HTERT RPE-1 (cell line): ENCODE data around the gene PRSS36.
"Not testable (repeated sequence)": the region's sequence is repeated elsewhere in the genome, so short reads cannot be mapped to it uniquely, and the experiment has no call there.

Source experiments
- in situ Hi-C: fragments of 300-500 bp; cut with MboI; formaldehyde crosslinking; loops from 4 replicates; pipeline ENCODE4 v1.14.3; 2020; ENCODE audit warnings: low sequenced_read_pairs

Gene PRSS36

DNA sequence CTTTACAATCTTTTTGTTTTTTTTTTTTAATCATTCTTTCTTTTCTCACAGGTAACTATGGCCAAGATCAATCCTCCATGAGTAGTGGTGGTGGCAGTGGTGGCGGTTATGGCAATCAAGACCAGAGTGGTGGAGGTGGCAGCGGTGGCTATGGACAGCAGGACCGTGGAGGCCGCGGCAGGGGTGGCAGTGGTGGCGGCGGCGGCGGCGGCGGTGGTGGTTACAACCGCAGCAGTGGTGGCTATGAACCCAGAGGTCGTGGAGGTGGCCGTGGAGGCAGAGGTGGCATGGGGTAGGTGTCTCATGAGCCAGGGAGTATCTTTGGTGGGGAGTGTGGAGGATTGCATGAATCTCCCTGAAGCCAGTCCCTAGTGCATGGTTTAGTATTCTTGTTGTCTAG is 35.0 kb upstream of the PRSS36 start:
- in situ Hi-C loops: no loop called here

DNA sequence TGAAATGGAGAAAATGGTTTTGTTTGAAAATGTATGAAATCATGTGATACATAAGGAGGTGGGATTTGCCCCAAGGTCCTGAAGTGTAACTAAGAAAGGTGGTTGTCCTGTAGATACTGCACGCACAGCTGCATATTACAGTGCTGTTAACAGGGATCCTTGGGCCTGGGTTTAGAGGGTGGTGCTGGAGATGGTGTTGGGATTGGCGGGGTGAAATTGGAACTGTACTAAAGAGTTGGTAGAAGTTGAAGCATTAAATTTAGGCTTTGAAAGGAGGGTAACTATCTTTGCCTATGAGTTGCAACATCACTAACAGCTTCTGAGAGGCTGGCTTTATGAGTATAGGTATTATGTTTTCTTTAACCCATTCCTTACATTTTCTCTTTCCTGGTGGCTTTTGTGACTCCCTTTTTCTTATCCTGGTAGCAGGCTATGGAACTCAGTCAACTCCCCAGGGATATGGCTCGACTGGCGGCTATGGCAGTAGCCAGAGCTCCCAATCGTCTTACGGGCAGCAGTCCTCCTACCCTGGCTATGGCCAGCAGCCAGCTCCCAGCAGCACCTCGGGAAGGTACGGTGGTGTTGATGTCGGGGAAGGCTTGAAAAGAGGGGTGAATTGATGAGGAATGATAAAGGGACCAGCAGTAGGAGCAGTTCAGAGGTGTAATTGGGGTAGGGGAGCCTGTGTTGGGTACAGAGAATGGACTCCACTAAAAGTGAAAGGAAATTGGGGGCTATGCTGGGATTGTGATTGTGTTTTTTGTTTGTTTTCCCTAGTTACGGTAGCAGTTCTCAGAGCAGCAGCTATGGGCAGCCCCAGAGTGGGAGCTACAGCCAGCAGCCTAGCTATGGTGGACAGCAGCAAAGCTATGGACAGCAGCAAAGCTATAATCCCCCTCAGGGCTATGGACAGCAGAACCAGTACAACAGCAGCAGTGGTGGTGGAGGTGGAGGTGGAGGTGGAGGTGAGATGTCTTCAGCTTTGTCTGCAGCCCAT is 33.9 kb upstream of the PRSS36 start:
- in situ Hi-C loops: no loop called here

DNA sequence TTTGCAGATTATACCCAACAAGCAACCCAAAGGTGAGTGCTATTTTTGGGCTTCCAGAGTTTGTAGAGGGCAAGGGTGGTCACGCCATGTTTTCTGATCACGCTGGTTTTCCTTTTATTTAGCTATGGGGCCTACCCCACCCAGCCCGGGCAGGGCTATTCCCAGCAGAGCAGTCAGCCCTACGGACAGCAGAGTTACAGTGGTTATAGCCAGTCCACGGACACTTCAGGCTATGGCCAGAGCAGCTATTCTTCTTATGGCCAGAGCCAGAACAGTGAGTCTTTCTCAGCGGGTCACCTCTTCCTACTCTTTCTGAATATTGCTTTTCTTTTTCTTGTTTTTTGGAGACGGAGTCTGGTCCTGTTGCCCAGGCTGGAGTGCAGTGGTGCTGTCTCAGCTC is 32.5 kb upstream of the PRSS36 start:
- in situ Hi-C loops: no loop called here

DNA sequence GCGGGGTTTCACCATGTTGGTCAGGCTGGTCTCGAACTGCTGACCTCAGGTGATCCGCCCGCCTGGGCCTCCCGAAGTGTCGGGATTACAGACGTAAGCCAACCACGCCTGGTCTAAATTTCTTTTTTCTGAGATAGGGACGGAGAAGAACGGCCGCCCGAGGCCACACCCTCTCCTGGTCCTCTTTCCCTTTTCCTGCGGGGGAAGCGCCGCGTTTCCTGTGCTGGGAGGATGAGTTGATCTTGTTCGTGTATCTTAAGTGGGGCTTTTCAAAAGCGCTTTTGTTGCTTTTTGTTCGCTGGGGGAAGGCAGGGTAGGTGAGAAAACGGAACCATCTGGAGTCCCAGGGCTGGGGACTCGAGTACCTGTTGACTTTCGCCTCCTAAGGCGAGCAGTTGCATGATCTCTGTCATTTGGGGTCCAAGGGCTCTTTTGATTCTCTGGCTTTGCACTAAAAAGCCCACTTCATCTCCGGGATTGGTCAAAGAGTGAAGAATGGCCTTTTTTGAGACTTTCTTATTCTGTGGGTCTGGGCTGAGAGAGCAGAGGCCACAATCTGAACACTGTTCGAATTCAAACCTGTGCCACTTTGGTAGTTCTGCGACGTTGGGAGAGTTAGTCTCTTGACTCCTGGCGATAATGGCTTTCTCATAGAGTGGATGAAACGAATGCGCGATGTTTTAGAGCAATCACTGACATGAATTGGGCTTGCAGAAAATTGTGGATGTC is 31.4 kb upstream of the PRSS36 start:
- in situ Hi-C loops: no loop called here

DNA sequence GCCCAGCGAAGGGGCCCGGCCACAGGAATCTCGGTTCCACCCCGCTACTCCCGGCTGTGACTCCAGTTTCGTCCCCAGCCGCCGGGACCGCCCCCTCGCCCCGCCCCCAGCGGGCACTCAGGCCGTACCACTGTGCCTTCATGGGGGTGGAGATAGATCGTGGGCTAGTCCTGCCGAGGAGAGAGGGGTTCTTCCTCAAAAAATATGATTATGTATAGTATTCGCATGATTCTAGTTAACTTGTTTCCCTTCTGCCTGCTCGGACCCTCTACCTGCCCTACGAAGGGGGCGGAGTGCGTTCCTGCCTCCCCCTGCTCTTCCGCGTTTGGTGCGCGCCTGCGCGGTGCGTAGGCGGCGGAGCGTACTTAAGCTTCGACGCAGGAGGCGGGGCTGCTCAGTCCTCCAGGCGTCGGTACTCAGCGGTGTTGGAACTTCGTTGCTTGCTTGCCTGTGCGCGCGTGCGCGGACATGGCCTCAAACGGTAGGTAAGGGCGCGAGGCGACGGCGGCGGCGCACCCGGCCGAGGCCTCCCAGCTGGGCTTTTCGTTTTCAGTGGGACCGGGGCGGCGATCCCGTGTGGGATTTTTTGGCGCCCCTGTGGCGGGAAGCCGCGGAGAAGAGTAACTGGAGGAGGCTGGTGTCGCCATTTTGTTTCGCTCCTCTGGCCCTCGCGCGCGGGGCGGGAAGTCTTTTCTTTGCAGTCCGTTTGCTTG is 30.0 kb upstream of the PRSS36 start, which contains the start of gene FUS:
Gene FUS, plus strand, starts transcription at position 393 of the 713 bp plus-strand sequence. Its CDS starts 76 bp downstream, at position 469.
- in situ Hi-C loops: no loop called here

DNA sequence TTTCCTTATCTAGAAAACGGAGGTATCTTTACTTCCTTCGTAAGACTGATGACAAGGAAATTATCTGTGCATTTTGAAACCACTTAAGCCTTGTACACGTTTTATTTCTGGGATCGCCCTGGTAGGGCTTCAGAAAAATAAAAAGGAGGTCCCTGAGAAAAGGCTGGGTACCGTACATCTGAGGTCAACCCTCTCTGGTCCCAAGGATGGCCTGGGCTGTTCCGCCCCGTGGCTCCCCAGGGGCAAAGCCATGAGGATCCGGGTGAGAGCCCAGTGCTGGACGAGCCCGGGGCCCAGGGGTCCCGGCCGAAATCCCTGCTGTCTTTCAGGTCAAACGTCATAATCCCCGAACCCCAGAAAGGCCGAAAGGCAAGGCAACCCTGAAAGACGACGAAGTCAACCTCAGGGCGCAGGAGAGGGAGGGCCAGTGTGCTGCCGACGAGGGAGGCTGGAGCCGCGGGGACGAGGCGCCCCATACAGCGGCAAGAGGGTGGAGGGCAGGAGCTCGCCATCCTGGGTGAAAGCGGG is 29.4 kb upstream of the PRSS36 start:
- in situ Hi-C loops: no loop called here

DNA sequence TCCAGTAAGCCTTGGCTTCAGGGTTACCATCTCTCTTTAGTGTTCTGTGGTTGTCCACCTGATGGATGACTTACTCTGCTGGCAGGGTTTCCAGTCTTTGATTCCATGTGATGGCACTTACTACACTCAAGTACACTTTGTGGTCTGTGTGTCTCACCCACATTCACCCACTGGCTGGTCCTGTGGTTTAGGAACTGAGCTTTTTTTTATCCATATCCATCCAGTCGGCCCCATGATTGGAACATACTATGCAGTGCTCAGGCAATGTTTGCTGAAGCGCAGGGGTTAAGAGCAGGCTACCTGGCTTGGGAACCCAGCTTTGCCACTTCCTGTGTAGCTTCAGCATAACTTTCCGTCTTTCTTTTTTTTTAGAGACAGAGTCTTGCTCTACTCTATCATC is 27.3 kb upstream of the PRSS36 start:
- in situ Hi-C loops: no loop called here

DNA sequence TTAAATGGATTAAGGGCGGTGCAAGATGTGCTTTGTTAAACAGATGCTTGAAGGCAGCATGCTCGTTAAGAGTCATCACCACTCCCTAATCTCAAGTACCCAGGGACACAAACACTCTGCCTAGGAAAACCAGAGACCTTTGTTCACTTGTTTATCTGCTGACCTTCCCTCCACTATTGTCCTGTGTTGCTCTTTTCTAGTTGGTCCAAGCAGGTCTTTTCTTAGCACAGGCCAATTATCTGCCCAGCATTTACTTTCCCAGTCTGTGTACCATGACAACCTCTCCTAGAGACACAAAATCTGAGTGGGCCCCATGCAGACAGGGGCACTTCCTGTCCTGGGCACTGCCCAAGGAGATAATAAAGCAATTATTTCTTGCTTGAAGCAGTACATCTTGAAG is 20.2 kb upstream of the PRSS36 start:
- in situ Hi-C loops: not testable (repeated sequence)

DNA sequence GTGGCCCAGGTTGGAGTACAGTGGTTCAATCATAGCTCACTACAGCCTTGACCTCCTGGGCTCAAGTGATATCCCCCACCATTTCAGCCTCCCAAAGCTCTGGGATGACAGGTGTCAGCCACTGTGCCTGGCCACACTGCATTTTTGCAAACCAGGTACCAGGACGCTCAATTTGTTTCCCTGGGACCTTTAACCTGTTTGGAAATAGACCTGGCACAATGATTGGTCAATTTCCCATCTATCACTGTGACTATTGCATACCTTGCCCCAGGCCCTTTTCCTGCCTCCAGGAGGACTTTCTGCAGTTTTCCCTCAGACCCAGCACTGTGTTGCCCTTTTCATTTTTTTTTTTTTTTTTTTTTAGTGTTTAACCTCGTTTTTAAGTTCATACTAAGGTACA is 19.0 kb upstream of the PRSS36 start:
- in situ Hi-C loops: no loop called here

DNA sequence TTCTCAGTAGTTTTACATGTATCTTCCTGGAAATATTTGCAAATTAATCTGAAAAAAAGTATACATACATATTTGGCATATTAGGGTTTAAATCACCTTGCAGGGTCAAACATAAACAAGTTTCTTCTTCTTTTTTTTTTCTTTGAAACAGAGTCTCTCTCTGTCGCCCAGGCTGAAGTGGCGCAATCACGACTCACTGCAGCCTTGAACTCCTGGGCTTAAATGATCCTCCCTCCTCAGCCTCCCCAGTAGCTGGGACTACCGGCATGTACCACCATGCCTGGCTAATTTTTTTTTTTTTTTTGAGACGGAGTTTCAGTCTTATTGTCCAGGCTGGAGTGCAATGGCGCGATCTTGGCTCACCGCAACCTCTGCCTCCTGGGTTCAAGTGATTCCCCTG is 17.4 kb upstream of the PRSS36 start:
- in situ Hi-C loops: no loop called here

DNA sequence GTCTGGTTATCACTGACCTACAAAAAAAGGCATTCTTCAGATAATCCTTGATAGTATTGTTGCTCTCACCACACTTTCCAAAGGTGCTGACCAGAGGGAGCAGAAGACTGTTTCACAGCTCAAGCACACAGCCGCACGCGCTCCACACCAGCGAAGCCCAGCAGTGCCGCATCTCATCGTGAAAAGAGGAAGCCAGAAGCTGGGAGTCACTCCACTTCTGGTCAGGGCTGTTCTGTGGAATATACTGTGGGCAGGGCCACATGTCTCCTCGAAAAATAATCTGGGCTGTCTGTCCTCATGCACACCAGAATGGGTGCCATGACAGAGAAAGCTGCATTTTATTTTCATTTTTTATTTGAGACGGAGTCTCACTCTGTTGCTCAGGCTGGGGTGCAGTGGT is 7.3 kb upstream of the PRSS36 start:
- in situ Hi-C loops: no loop called here

DNA sequence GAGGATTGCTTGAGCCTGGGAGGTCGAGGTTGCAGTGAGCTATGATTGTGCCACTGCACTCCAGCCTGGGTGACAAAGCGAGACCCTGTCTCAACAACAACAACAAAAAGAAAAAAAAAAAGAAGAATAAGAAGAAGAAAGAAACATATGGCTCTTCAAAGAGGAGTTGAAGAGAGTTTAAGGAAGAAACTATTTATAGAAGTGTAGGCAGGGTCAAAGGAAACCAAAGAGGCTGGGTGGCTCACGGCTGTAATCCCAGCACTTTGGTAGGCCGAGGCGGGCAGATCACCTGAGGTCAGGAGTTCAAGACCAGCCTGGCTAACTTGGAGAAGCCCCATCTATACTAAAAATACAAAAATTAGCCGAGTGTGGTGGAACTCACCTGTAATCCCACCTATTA is 1.1 kb upstream of the PRSS36 start:
- in situ Hi-C loops: not testable (repeated sequence)

DNA sequence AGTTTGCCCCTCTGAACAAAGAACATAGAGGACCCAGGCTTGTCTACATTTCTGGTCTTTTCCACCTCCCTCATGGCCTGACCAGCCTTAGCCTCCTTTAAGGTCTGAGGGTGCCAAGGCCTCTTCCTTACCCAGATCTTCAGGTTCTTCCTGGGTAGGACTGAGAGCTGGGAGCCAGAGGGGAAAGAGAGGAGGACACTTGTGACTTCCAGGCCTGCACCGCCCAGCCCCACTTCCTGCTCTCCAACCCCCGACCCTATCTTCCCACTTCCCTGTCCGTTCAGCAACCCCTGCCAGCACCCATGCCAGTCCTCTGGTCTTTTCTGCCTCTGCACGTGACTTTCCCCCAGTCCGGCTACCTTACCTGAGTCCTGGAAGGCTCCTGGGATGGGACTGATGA is 534 bp downstream of the PRSS36 start:
- in situ Hi-C loops: no loop called here

DNA sequence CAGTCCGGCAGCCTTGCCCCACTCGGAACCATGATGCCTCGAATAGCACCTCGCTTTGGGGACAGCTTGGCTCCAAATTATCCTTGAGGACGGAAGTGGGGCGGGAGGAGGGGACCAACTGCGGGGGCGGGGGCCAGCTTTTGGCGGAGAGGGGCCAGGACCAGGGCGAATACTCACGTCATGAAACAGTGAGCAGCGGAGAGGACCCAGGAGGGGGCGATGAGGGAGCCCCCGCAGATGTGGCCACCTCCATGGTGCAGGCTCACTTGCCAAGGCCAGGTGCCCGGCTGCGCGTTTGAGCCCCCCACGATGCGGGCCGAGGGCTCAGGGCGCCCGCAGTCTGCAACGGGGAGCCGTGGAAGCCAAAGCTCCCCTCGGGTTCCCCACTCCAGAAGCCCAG is 970 bp downstream of the PRSS36 start:
- in situ Hi-C loops: no loop called here

DNA sequence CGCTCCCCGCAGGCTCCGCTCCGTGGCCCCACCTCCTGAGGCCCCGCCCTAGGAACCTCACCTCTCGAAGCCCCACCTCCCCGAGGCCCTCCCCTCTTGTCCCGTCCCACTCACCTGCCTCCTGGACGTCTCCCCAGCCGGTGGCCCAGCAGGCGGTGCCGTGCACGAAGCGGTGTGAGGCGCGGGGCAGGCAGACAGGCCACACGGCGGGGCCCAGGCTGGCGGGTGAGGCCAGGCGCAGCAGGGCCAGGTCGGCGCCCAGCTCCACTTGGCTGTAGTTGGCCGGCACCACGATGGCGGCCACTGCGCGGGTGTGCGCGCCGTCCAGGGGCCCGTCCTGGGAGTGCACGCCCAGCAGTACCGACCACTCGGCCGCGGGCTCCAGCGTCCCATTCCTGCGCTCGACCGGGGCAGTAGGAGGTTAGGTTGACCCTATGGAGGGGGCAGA is 1.6 kb downstream of the PRSS36 start:
- in situ Hi-C loops: no loop called here

DNA sequence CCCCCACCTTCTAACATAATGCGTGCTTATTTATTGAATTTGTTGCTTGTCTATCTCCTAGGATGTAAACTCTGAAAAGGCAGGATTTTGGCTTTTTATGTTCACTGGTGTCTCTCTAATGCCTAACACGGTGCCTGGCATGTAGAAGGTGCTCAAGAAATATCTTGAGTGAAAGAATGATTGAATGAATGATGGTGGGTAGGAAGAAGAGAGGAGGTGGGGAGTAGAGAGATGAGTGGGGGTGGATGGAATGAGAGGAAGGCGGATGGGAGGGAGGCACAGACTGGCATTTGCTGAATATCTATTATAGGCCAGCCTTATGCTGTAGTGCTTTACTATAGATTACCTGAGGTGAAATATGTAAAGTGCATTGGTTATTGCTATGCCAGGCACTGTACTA is 2.3 kb downstream of the PRSS36 start:
- in situ Hi-C loops: no loop called here

DNA sequence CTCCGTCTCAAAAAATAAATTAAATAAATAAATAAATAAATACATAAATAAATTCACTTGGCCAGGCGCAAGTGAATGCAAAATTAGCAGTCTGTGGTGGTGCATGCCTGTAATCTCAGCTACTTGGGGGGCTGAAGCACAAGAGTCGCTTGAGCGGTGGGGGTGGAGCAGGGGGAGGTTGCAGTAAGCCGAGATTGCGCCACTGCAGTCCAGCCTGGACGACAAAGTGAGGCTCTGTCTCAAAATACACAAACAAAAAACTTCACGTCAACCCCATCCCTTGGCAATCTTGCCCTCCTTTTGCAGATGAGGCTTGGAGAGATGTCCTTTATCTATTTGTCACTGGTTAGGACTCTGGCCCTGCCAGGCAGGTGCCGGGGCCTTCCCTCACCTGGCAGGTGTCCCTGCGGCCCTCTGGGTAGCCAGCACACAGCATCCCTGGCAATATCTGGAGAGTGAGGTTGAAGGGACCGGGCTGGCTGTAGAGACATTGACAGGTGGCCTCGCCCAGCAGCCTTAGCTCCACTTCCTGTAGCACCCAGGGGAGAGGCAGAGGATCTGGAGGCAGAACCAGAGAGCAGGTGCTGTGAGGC is 4.4 kb downstream of the PRSS36 start:
- in situ Hi-C loops: no loop called here

DNA sequence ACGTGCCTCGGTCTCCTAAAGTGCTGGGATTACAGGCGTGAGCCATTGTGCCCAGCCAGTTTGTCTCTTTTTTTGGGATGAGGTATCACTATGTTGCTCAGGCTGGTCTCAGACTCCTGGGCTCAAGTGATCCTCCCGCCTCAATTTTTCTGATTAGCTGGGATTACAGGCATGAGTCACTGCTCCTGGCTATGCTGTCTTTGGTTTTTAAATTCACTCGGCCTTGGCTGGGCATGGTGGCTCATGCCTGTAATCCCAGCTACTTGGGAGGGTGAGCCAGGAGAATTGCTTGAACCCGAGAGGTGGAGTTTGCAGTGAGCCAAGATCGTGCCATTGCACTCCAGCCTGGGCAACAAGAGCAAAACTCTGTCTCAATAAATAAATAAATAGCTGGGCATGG is 5.4 kb downstream of the PRSS36 start:
- in situ Hi-C loops: not testable (repeated sequence)

DNA sequence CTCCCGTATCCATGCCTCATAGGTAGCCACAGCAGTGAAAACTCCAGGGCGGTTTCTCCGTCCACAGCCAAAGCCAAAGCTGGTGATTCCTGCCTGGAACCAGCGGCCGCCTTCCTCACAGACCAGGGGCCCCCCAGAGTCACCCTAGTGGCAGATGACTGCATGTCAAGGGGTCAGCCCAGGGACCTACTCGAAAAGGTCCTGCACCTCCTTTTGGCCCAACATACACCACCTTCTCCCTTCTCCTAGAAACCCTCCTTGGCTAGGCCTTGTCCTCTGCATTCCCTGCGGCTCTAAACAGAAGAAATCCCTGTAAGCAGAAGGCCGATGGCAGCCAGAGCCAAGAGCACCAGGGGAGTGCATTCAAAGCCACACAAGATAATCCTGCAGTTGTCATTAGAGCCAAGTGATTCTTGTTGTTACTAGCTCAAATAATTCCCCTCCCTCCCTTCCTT is 6.1 kb downstream of the PRSS36 start:
- in situ Hi-C loops: no loop called here

DNA sequence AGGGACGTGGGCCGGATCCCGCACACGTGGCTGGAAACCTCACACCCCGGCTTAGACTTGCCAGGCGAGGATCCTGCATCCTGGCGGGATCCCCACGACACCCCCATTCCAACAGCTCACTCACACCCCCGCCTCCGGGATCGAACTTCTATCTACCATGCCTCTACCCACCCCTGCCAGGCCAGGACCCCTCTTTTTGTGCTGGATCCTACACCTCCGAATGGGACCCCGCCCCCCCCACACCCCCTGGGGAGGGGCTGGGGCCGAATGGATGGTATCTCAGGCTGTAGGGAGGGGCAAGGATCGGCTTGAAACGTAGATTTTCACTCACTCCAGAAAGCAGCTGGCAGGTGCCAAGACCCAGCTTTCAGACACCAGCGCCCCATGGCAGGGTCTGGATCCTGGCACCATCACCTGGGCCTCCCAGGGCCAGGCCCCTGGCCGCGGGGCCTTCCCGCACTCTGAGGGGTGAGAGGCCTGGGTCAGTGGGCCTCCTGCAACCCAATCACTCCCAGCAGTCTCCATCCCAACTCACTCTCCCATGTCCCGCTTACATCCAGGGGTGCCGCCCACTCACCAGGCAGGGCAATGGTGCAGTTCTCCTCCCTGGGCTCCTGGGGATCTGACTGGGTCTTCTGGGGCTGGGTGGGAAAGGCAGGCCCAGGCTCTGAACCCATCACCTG is 6.7 kb downstream of the PRSS36 start:
- in situ Hi-C loops: no loop called here
